GM12872 (cell line): ENCODE data around the gene CPSF7.

Experiments used
- CTCF ChIP-seq: IDR thresholded peaks from 3 replicates; pipeline ENCODE4 v1.5.1; 2011; ENCODE audit warnings: low read depth, mild to moderate bottlenecking, low read length, moderate library complexity; ENCODE audit not compliant: insufficient read depth

The CPSF7 gene

GRCh38 chr11:61357233-61357893 is 72.4 kb downstream of the CPSF7 start:
- TF ChIP-seq CTCF, result no peak

- TF ChIP-seq CTCF, result no peak
Measured at GRCh38 chr11:61356706-61357105, 73.1 kb downstream of the CPSF7 start.

- no peak for TF ChIP-seq CTCF
Measured at GRCh38 chr11:61354208-61354607, 75.6 kb downstream of the CPSF7 start.

GRCh38 chr11:61353131-61354067 is 76.4 kb downstream of the CPSF7 start:
- no peak for TF ChIP-seq CTCF
